Amniotic stem cell (primary cell): Measurements from ENCODE around the gene C3orf18.
"Not testable (repeated sequence)": the region's sequence is repeated elsewhere in the genome, so short reads cannot be mapped to it uniquely, and the experiment has no call there.

Experiments used
- DNase-seq: peaks from one replicate; lab custom pipeline; 2025; lab: John Stamatoyannopoulos, UW

Gene C3orf18

GRCh38 chr3:50523279-50523811 is 44.2 kb downstream of the C3orf18 start:
- no peak for DNase-seq

GRCh38 chr3:50521572-50521971 is 46.0 kb downstream of the C3orf18 start:
- DNase-seq, result no peak

- no peak for DNase-seq
Measured at GRCh38 chr3:50520849-50521248, 46.7 kb downstream of the C3orf18 start.

GRCh38 chr3:50519471-50520089 is 48.0 kb downstream of the C3orf18 start:
- peak; percentile 17 for DNase-seq

- no peak for DNase-seq
Measured at GRCh38 chr3:50518436-50518835, 49.1 kb downstream of the C3orf18 start.

GRCh38 chr3:50517721-50518206 is 49.8 kb downstream of the C3orf18 start:
- DNase-seq, result no peak

GRCh38 chr3:50516440-50516871 is 51.1 kb downstream of the C3orf18 start:
- DNase-seq, result no peak

GRCh38 chr3:50515565-50516439 is 51.7 kb downstream of the C3orf18 start:
- DNase-seq, result no peak

- not testable (repeated sequence) for DNase-seq
Measured at GRCh38 chr3:50512908-50513307, 54.6 kb downstream of the C3orf18 start.

- no peak for DNase-seq
Measured at GRCh38 chr3:50512131-50512530, 55.4 kb downstream of the C3orf18 start.

GRCh38 chr3:50510325-50510724 is 57.2 kb downstream of the C3orf18 start:
- no peak for DNase-seq

GRCh38 chr3:50509715-50510114 is 57.8 kb downstream of the C3orf18 start:
- DNase-seq, result no peak

- no peak for DNase-seq
Measured at GRCh38 chr3:50508821-50509220, 58.7 kb downstream of the C3orf18 start.
